HFF-Myc (cell line): Measurements from ENCODE around the gene TXNDC16.

Source experiments
- DNase-seq: peaks from one replicate; pipeline ENCODE4 v3.0.0-alpha.2; 2011; ENCODE audit warnings: low read depth; ENCODE audit errors: extremely low read depth
- H3K4me3 ChIP-seq: replicated peaks from 2 replicates; pipeline ENCODE4 v1.5.1; 2011; ENCODE audit warnings: low read depth, mild to moderate bottlenecking, control low read depth, low read length
- CTCF ChIP-seq: IDR thresholded peaks from 2 replicates; pipeline ENCODE4 v1.5.1; 2012; ENCODE audit warnings: mild to moderate bottlenecking, low read depth, low read length, control low read depth; ENCODE audit errors: missing control alignments

The TXNDC16 gene

GRCh38 chr14:52522033-52522432 is 30.3 kb downstream of the TXNDC16 start:
- H3K4me3 ChIP-seq: no peak overlapping the region
- TF ChIP-seq CTCF: no peak
- no peak for DNase-seq

GRCh38 chr14:52514046-52514811 is 38.1 kb downstream of the TXNDC16 start:
- no peak overlapping the region for H3K4me3 ChIP-seq
- DNase-seq: no peak
- no peak for TF ChIP-seq CTCF

GRCh38 chr14:52513249-52513648 is 39.1 kb downstream of the TXNDC16 start:
- no peak for TF ChIP-seq CTCF
- DNase-seq: no peak
- H3K4me3 ChIP-seq: no peak overlapping the region

GRCh38 chr14:52494444-52494843 is 57.9 kb downstream of the TXNDC16 start:
- H3K4me3 ChIP-seq: no peak overlapping the region
- no peak for TF ChIP-seq CTCF
- no peak for DNase-seq

GRCh38 chr14:52485350-52485960 is 66.8 kb downstream of the TXNDC16 start:
- no peak overlapping the region for H3K4me3 ChIP-seq
- no peak for DNase-seq
- TF ChIP-seq CTCF: no peak

- TF ChIP-seq CTCF: no peak
- no peak for DNase-seq
- H3K4me3 ChIP-seq: no peak overlapping the region
Observed at GRCh38 chr14:52481864-52482263, 70.4 kb downstream of the TXNDC16 start.

GRCh38 chr14:52473557-52473956 is 78.7 kb downstream of the TXNDC16 start:
- peak; percentile 8 for TF ChIP-seq CTCF
- no peak for DNase-seq
- H3K4me3 ChIP-seq: no peak overlapping the region
